ENCODE measurements around the gene ZNF484.
"Not testable (repeated sequence)": the region's sequence is repeated elsewhere in the genome, so short reads cannot be mapped to it uniquely, and the experiment has no call there.

Gene ZNF484

DNA sequence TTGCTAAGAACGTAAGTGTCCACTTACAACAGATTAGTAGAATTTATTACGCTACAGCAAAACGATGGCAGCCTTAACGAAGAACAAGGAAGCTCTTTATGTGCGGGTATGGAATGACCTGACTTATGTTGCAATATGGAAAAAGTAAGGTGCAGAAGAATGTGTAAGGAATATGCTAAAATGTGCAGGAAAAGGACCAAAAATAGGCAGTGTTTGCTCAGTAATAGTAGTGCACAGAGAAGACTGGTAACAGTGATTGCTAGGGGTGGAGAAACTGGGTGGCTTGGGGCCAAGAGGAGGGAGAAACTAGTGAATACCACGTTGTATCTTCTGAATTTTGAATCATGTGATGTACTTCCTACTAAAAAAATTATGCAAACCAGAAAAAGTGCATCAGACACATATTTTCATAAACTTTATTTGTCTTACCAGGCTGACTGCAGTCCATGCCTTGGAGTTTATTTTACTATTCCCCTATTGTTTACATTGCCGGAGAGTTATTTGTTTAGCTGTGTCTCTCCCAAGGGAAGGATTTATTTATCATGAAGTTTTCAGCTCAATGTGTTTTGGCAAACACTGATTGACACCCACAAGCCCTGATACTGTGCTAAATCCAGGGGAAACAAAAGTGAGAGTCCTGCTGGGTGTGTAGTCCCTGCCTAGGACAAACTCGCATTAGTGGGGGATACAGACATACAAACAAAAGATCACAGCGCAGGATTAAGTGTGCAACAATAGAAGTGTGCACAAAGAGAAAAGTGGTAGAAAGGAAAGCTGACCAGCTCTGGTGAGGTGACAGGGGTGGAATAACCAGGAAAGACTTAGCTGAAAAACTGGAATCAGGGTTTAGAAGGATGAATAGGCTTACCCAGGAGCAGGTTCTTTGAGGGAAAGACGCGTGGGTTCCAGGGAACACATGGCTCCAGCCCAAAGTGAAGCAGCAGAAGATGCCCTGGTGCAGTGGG lies 34.0 kb upstream of the ZNF484 start:
- no peaks in the 10 kb centered on the region for H4K20me1 ChIP-seq (ENCODE audit: control insufficient read depth, insufficient read depth, low read depth, low read length)
- no peak overlapping the region for H3K4me3 ChIP-seq (ENCODE audit: low read length)
- H3K36me3 ChIP-seq (ENCODE audit: control insufficient read depth, low read length): no peaks in the 10 kb centered on the region
- H3K4me1 ChIP-seq (ENCODE audit: control insufficient read depth, low read length): peaks cover under 1% of the 10 kb centered on the region
- H3K79me2 ChIP-seq (ENCODE audit: control insufficient read depth, low read length): no peaks in the 10 kb centered on the region
- H3K9me3 ChIP-seq (ENCODE audit: control insufficient read depth, insufficient read depth, low read length): no peaks in the 10 kb centered on the region
- H3K27ac ChIP-seq (ENCODE audit: low read depth, low read length): no peak overlapping the region
- no peak overlapping the region for H3K4me2 ChIP-seq (ENCODE audit: low read length)
- H3F3A ChIP-seq (ENCODE audit: control insufficient read depth, insufficient read depth): no peaks in the 10 kb centered on the region
- H3K9me2 ChIP-seq (replicated peaks; ENCODE audit: control insufficient read depth, low read length): no peaks in the 10 kb centered on the region
- H3K27me3 ChIP-seq (ENCODE audit: control insufficient read depth, low read length): peaks cover 20% of the 10 kb centered on the region
- TF ChIP-seq, protein P1, sequence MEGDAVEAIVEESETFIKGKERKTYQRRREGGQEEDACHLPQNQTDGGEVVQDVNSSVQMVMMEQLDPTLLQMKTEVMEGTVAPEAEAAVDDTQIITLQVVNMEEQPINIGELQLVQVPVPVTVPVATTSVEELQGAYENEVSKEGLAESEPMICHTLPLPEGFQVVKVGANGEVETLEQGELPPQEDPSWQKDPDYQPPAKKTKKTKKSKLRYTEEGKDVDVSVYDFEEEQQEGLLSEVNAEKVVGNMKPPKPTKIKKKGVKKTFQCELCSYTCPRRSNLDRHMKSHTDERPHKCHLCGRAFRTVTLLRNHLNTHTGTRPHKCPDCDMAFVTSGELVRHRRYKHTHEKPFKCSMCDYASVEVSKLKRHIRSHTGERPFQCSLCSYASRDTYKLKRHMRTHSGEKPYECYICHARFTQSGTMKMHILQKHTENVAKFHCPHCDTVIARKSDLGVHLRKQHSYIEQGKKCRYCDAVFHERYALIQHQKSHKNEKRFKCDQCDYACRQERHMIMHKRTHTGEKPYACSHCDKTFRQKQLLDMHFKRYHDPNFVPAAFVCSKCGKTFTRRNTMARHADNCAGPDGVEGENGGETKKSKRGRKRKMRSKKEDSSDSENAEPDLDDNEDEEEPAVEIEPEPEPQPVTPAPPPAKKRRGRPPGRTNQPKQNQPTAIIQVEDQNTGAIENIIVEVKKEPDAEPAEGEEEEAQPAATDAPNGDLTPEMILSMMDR (IDR thresholded peaks at IDR 0.05; ENCODE audit: low read depth, low read length, poor library complexity, severe bottlenecking): no peak
- no peak for TF ChIP-seq EZH2phosphoT487 (IDR thresholded peaks at IDR 0.05; ENCODE audit: borderline replicate concordance, low read length)

DNA sequence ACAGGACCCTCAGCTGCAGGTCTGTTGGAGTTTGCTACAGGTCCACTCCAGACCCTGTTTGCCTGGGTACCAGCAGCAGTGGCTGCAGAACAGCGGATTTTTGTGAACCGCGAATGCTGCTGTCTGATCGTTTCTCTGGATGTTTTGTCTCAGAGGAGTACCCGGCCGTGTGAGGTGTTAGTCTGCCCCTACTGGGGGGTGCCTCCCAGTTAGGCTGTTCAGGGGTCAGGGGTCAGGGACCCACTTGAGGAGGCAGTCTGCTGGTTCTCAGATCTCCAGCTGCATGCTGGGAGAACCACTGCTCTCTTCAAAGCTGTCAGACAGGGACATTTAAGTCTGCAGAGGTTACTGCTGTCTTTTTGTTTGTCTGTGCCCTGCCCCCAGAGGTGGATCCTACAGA lies 27.3 kb upstream of the ZNF484 start:
- not testable (repeated sequence) for H3K9me2 ChIP-seq (replicated peaks; ENCODE audit: control insufficient read depth, low read length); H3K9me3 ChIP-seq (ENCODE audit: control insufficient read depth, insufficient read depth, low read length); H3K4me1 ChIP-seq (ENCODE audit: control insufficient read depth, low read length); H3K79me2 ChIP-seq (ENCODE audit: control insufficient read depth, low read length); H3K27ac ChIP-seq (ENCODE audit: low read depth, low read length); H3K4me2 ChIP-seq (ENCODE audit: low read length); H3K36me3 ChIP-seq (ENCODE audit: control insufficient read depth, low read length); H3K4me3 ChIP-seq (ENCODE audit: low read length); H3F3A ChIP-seq (ENCODE audit: control insufficient read depth, insufficient read depth); H4K20me1 ChIP-seq (ENCODE audit: control insufficient read depth, insufficient read depth, low read depth, low read length)
- peaks cover 10% of the 10 kb centered on the region for H3K27me3 ChIP-seq (ENCODE audit: control insufficient read depth, low read length)

DNA sequence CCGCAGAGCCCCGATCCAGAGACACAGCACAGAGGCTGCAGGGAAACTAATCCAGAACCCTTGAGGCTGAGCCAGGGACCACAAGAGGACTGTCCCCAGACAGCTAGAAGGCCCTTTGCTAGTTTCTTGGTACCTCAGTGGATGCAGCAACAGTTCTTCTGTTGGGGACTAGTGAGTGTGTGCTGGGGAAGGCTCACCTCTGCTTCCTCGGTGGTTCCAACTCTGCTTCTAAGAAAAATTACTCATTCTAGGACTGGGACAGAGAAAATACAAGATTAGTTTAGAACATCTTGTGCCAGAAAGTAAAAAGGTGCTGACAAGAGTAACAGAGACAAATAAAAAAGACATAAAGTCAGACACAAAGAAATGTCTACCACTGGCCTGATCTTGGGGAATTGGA lies 19.5 kb upstream of the ZNF484 start:
- H4K20me1 ChIP-seq (ENCODE audit: control insufficient read depth, insufficient read depth, low read depth, low read length): no peaks in the 10 kb centered on the region
- TF ChIP-seq EZH2phosphoT487 (IDR thresholded peaks at IDR 0.05; ENCODE audit: borderline replicate concordance, low read length): no peak
- TF ChIP-seq, protein P1 (IDR thresholded peaks at IDR 0.05; ENCODE audit: low read depth, low read length, poor library complexity, severe bottlenecking): no peak
- no peak overlapping the region for H3K4me3 ChIP-seq (ENCODE audit: low read length)

DNA sequence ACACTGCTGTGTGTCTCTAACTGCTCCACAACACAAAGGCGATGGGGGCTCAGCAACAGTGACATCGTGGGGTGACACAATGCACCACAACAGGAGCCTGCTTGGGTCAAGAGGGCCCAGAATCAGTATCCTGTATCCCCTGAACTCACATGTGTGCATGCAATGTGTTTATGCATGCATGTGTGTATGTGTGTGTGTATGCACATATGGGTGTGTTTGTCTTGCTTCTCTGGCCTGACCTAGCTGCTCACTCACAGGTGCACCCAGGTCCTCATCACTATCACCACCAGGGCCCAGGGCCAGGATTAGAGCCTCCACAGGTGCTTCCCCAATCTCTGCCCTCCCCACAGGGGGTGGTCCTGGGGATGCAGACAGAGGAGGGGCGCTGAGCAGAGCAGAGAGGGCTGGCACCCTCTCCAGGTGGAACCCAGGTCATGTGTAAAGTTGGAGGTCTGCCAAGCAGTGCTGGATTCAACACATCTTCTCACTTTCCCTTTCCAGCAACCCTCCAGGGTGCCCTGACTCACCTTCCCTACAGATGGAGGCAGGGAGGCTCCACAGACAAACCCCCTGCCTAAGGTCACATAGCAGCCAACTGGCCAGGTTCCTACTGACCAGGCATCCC lies 18.1 kb upstream of the ZNF484 start:
- Histone ChIP-seq H3K27me3 (ENCODE audit: control insufficient read depth, low read length) (no peaks in the 10 kb centered on the region), H3K27ac (ENCODE audit: low read depth, low read length) (no peak overlapping the region), H3K4me1 (ENCODE audit: control insufficient read depth, low read length) (no peaks in the 10 kb centered on the region), H3K9me3 (ENCODE audit: control insufficient read depth, insufficient read depth, low read length) (no peaks in the 10 kb centered on the region), H3K4me3 (ENCODE audit: low read length) (no peak overlapping the region), H4K20me1 (ENCODE audit: control insufficient read depth, insufficient read depth, low read depth, low read length) (no peaks in the 10 kb centered on the region), H3K4me2 (ENCODE audit: low read length) (no peak overlapping the region), H3F3A (ENCODE audit: control insufficient read depth, insufficient read depth) (no peaks in the 10 kb centered on the region), H3K79me2 (ENCODE audit: control insufficient read depth, low read length) (no peaks in the 10 kb centered on the region), H3K36me3 (ENCODE audit: control insufficient read depth, low read length) (no peaks in the 10 kb centered on the region), H3K9me2 (replicated peaks; ENCODE audit: control insufficient read depth, low read length) (no peaks in the 10 kb centered on the region)
- no peak for TF ChIP-seq EZH2phosphoT487 (IDR thresholded peaks at IDR 0.05; ENCODE audit: borderline replicate concordance, low read length)
- TF ChIP-seq, protein P1 (IDR thresholded peaks at IDR 0.05; ENCODE audit: low read depth, low read length, poor library complexity, severe bottlenecking): no peak

More for the DNA sequence above, 19.5 kb upstream of the ZNF484 start:
- Histone ChIP-seq H3K27me3 (ENCODE audit: control insufficient read depth, low read length) (no peaks in the 10 kb centered on the region), H3K27ac (ENCODE audit: low read depth, low read length) (no peak overlapping the region), H3F3A (ENCODE audit: control insufficient read depth, insufficient read depth) (no peaks in the 10 kb centered on the region), H3K9me3 (ENCODE audit: control insufficient read depth, insufficient read depth, low read length) (no peaks in the 10 kb centered on the region), H3K36me3 (ENCODE audit: control insufficient read depth, low read length) (no peaks in the 10 kb centered on the region), H3K9me2 (replicated peaks; ENCODE audit: control insufficient read depth, low read length) (no peaks in the 10 kb centered on the region), H3K79me2 (ENCODE audit: control insufficient read depth, low read length) (no peaks in the 10 kb centered on the region), H3K4me1 (ENCODE audit: control insufficient read depth, low read length) (no peaks in the 10 kb centered on the region), H3K4me2 (ENCODE audit: low read length) (no peak overlapping the region)

Measured in DOHH2 (cell line).